Mucosa of gallbladder (tissue), 1 donor: ENCODE measurements around the gene SYPL1. TPM values are rescaled to one million over a fixed set of nuclear protein-coding genes. Genes with fewer than 3 reads are reported as not detected.

Experiments
- DNase-seq: peaks from one replicate; pipeline ENCODE4 v3.0.0-alpha.2; 2020; ENCODE audit warnings: low spot score
- total RNA-seq: library from RNA; stranded (reverse); gene quantifications from one replicate; pipeline ENCODE4 v1.2.1, GENCODE V29; 2021
- donor health status: DM: no; HTN: no; CAD: no.

The SYPL1 gene
- total RNA-seq, 1 donor from 2014 or later = 116 TPM

DNA sequence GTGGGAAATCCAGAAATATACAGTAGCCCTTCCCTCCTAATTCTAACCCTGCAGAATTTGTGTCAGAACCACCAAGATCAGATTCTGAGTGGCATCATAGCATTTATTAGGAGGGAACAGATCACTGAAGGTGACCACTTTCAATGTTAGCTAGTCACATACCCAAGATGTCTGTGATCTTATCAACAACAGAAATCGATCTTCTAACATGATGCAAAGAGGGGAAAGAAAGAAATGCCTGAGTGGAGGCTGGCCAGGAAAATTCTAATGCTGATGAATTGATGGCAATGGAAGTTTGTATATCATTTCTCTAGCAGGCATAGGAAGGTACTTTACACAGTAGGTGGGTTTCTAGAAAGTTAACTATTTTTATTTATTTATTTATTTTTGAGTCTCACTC is 10.6 kb upstream of the SYPL1 start:
- no peak for DNase-seq

DNA sequence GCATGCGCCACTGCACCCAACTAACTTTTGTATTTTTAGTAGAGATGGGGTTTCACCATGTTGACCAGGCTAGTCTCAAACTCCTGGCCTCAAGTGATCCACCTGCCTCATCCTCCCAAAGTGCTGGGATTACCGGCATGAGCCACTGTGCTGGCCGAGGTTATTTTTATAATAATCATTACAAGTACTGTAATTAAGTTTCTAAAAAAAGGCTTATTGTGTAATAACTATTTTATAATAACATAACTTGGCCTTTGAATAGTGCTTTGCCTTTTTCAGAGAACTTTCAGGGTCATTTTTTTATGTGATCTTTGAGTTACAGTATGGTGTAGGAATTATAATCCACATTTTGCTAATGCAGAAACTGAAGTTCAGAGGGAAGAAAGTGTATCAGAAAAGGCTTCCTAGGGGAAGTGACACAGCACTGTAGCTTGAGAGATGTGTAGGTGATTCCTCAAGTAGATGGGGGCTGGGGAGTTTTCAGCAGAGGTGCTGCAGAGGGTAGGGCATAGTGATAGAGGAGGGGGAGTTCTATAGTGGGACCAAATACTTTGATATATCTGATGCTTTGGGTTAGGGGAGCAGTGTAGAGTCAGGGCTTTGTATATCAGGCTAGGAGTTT is 9.2 kb upstream of the SYPL1 start:
- no peak for DNase-seq

DNA sequence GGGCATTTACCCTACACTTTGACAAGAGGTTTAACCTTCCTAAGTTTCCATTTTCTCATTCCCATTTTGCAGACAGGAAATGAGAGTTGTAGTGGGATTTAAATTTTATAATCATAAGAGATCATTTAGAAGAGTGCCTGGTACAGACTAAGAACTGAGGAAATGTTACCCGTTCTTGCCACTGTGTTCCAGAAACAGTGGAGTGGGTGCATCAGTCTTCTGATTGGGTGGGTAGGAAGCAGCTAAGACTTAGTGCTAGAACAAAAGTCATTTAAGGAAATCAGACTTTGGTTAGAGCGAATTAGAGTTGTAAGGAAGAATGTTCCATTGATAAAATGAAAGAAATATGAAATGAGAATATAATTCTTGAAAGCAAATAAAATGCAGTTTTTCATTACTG is 8.4 kb upstream of the SYPL1 start:
- DNase-seq = no peak

GRCh38 chr7:106119719-106120118 is 7.6 kb upstream of the SYPL1 start:
- no peak for DNase-seq

- DNase-seq = no peak
Measured at GRCh38 chr7:106117786-106118544, 5.9 kb upstream of the SYPL1 start.

GRCh38 chr7:106116161-106116704 is 4.1 kb upstream of the SYPL1 start:
- DNase-seq = no peak

- DNase-seq = no peak
Measured at GRCh38 chr7:106114716-106115383, 2.7 kb upstream of the SYPL1 start.

DNA sequence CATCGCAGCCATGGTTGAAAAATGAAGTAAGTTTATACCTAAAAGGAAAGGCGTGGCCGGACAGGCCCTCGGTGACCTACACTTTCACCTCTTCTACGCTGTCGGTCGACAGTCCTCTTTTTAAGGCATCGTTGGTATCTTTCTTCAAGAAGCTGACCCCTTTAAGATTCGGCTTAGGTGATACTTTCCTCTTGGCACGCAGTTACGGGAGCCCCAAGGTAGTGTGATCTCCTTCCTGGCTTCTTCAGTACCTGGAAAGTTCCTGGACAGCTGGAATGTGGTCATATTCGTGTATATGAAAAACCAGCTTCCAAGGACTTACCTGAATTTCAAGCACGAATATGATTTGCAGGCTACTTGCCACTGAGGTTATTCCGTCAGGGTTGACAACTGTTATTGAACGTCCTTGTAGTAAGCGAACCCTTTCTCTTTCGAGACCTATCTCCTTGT is 885 bp upstream of the SYPL1 start:
- DNase-seq = no peak

GRCh38 chr7:106111655-106112117 is 426 bp downstream of the SYPL1 start:
- peak; percentile 26 for DNase-seq

DNA sequence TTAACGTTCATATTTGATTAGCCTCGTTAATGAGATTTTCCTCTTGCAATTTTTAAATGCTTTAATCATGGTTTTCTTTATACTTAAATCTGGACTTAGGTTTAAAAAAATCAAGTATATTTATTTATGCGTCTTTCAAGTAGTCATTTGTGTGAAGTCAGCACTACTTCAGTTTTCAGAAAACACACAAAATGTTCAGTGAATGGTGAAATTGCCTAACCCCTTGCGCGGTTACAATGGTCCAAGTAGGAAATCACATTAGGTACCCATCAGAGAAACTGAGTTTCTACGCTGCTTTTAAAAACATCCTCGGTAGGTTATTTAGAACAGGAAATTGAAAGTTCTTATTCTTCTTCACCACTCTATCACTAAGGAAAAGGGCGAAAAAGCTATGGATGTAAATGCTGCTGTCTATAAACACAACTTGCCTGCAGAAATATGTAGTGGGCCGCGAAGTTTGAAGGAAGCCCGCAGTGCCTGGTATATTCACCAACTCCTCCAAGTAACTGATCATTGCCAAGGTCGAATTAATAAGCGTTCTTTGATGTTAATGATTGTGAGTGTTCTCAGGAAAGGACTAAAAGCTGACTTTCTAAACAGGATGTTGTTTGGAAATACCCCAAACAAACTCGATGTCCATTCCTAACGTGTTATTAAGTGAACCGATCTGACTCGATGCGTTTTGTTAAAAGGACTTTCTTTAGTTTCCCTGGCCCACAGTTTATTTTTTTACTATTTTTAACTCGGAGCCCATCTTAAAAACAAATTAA is 1.0 kb downstream of the SYPL1 start:
- no peak for DNase-seq

DNA sequence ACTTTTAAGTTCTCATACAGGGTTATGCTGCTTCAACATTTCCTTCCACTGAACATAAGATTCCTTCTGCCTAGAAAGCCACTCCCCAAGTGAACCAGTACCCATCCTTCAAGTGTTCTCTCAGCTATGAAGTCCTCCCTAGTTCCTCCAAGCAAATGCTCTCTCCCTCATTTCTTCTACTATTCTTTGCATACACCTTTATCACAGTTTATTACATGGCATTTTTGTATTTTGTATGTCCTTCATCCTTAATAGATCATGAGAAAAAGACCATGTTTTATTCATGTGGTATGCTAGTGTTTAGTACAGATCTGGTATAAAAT is 1.9 kb downstream of the SYPL1 start:
- DNase-seq = no peak

DNA sequence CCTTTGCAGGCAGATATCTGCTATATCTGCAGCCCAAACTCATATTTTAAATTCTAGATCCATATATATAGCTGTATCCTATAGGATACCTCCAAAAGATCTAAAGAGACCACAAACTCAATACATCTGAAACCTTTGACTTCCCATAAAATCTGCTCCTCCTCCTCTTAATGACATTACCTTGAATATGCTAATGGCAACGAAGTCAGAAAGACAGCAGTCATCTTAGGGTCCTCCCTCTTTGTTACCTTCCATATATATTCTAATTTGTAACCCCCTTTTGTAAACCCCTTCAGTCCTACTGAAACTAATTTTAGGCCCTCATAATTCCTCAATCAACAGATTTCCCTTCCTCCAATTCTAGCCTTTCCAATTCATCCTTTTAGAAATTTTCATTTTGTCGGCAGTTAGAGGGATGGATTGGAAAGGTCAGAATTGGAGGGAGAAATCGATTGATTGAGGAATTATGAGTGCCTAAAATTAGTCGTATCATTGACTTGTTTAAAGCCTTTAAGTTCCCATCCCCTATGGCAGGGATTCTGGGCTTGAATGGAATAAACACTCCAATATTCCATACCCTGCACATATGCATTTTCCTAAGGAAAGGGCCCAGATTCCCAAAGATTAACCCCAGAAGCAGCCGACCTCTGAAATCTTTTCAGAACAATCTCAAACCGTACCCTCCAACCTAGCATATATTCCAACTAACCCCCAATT is 2.4 kb downstream of the SYPL1 start:
- DNase-seq = no peak

DNA sequence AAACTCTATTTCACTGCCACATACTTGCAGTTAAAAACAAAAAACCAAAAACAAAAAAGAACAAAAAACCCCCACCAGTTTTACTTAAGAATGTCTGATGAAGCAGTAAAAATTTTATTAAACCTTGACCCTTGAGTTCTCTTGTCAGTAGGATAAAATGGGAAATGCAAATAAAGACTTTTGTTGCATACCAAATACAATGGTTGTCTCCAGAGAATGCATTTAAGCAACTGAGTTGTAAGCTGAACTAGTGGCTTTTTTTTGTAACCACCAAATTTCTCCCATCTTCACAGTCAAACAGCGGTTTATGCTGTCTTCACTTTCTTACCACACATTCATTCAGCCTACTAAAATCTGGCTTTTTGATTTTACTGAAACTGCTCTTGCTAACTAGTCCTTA is 3.1 kb downstream of the SYPL1 start:
- DNase-seq = no peak

GRCh38 chr7:106104721-106105260 is 7.3 kb downstream of the SYPL1 start:
- DNase-seq = no peak

- DNase-seq = no peak
Measured at GRCh38 chr7:106102387-106102966, 9.6 kb downstream of the SYPL1 start.

- DNase-seq = no peak
Measured at GRCh38 chr7:106101726-106102125, 10.4 kb downstream of the SYPL1 start.

DNA sequence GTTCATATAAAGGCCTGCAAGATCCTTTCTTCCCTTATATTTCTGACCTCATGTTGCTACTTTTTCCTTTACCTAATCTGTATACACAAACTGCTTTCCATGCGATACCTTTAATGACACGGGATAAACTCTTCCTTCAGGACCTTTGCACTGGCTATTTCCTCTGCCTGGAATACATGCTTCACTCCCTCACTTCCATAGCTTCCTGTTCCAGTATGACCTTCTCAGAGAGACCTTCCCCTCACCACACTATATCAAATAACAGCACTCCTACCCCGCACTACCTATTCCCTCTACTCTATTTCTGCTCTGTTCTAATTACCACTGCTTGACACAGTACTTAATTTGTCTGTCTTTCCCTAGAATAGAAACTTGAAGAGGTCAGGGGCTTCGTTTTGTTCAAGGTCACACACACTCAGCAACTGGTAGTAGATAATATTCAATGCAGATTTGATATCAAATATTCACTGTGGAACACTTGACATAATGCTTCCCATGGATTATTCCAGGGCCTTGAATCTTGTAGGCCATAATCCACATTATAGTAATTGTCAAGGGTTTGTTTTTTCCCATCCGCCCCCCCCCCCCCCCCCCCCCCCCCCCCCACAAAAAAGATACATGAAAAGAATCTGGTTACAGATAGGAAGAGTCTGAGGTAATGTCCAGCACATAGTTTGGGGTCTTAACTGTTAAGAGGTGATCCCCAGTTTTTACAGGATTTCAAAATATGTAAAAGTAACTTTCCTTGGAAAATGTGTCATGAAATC is 11.1 kb downstream of the SYPL1 start:
- no peak for DNase-seq

DNA sequence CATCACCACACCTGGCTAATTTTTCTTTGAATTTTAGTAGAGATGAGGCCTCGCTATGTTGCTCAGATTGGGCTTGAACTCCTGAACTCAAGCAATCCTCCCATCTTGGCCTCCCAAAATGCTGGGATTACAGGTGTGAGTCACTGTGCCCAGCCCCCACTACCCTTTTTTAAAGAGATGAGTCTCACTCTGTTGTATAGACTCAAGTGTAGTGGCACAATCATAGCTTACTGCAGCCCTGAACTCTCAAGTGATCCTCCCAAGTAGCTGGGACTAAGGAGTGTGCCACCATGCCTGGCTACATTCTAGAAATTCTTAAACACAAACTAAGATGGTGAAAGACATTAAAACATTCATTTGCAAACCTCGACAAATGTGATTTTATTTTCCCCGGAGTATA is 12.6 kb downstream of the SYPL1 start:
- no peak for DNase-seq

DNA sequence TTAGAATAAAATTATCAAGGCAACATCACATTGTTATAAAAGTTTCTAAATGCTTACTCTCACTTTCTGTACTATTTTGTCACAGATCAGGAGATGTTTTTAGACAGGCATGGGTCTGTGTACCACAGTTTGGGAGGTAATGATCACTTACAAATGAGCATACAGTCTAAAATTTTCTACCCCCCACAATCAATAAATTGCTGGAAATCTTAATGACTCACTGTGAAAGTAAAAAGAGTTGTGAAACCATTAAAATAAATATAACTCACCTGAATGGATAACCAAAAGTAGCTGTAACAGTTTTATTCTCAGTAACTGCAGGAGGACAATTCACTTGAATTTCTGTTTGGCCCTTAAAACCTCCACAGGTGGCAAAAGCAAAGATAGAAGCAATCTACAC is 13.2 kb downstream of the SYPL1 start:
- DNase-seq = no peak

GRCh38 chr7:106095634-106096033 is 16.5 kb downstream of the SYPL1 start:
- DNase-seq = no peak
